Fibroblast of lung (primary cell): ENCODE data around the gene RIN3.

Experiments used
- CTCF ChIP-seq, 2 donors: IDR thresholded peaks in 1 of 2; conservative IDR thresholded peaks in 1 of 2; 1 replicate in 1 of 2; 2 replicates in 1 of 2; pipeline ENCODE4 v1.5.1; 2011 to 2012; ENCODE audit warnings: low read length in 2 of 2, control low read depth in 1 of 2, inconsistent platforms in 1 of 2, low read depth in 1 of 2, mild to moderate bottlenecking in 1 of 2
- EZH2 ChIP-seq: IDR thresholded peaks from 2 replicates; pipeline ENCODE4 v1.5.1; 2012; ENCODE audit warnings: low read length, control low read depth, mild to moderate bottlenecking; ENCODE audit errors: missing control alignments

- TF ChIP-seq CTCF (conservative IDR thresholded peaks at IDR 0.05 in 1 of 2, IDR thresholded peaks at IDR 0.05 in 1 of 2; ENCODE audit: low read depth in 1 of 2, low read length in 2 of 2) (no peak), EZH2 (no peak)
Observed at GRCh38 chr14:92587700-92588085, 74.1 kb downstream of the RIN3 start.
